Prostate gland (tissue), 2 donors: ENCODE data around the gene HCN4.

Experiments
- POLR2AphosphoS5 ChIP-seq: sonication (generic); formaldehyde crosslinking; IDR thresholded peaks from one replicate; pipeline ENCODE4 v1.6.1; 2017; ENCODE audit warnings: antibody characterized with exemption
- TF ChIP-seq, protein P1 (sequence below), 4 experiments: fragments of 200-600 bp in 2 of 4; fragments of 450-650 bp in 2 of 4; sonication (generic) in 2 of 4; IDR thresholded peaks; 1 replicate in 3 of 4; 2 replicates in 1 of 4; pipeline ENCODE4 v1.5.1; 2016 to 2019; ENCODE audit warnings: antibody characterized with exemption in 4 of 4, mild to moderate bottlenecking in 2 of 4, moderate library complexity in 2 of 4

DNA sequence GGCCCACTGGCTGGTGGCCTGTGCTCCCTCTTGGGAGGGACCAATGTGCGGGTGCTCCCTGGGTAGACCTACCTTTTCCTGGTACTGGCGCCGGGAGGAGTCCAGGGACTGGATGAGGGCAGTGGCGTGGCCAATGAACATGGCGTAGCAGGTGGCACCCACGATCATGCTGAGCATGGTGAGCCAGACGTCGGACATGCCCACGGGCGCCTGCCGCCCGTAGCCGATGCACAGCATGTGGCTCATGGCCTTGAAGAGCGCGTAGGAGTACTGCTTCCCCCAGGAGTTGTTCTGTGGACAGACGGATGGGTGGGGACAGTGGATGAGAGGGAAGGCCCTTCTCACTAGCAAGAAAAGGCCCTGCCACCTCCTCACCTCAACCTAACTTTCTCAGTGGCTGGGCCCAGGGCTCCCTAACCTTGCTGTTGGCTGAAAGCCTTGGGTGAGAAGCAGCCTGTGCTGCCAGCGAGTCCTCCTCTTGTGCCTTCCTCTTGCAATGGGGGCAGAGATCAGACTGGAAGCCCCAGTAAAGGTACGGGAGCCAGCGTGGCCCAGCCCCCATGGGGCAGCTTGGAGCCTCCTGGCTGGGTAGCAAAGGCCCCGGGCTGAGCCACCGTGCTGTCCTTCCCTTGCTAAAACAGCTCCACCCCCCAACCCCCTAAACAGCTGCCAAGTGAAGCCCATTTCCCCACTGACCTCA is 39.1 kb downstream of the HCN4 start:
- TF ChIP-seq, protein P1, sequence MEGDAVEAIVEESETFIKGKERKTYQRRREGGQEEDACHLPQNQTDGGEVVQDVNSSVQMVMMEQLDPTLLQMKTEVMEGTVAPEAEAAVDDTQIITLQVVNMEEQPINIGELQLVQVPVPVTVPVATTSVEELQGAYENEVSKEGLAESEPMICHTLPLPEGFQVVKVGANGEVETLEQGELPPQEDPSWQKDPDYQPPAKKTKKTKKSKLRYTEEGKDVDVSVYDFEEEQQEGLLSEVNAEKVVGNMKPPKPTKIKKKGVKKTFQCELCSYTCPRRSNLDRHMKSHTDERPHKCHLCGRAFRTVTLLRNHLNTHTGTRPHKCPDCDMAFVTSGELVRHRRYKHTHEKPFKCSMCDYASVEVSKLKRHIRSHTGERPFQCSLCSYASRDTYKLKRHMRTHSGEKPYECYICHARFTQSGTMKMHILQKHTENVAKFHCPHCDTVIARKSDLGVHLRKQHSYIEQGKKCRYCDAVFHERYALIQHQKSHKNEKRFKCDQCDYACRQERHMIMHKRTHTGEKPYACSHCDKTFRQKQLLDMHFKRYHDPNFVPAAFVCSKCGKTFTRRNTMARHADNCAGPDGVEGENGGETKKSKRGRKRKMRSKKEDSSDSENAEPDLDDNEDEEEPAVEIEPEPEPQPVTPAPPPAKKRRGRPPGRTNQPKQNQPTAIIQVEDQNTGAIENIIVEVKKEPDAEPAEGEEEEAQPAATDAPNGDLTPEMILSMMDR (IDR thresholded peaks at IDR 0.05), result no peak
- no peak for TF ChIP-seq POLR2AphosphoS5
